GM19023 (cell line): ENCODE data around the gene TMEM183A.

Experiments
- ATAC-seq: cut with Tn5 transposase; IDR thresholded peaks from one replicate; pipeline ENCODE4 v1.9.1; 2021; ENCODE audit warnings: mild to moderate bottlenecking, moderate library complexity; ENCODE audit not compliant: unreplicated experiment

Gene TMEM183A

DNA sequence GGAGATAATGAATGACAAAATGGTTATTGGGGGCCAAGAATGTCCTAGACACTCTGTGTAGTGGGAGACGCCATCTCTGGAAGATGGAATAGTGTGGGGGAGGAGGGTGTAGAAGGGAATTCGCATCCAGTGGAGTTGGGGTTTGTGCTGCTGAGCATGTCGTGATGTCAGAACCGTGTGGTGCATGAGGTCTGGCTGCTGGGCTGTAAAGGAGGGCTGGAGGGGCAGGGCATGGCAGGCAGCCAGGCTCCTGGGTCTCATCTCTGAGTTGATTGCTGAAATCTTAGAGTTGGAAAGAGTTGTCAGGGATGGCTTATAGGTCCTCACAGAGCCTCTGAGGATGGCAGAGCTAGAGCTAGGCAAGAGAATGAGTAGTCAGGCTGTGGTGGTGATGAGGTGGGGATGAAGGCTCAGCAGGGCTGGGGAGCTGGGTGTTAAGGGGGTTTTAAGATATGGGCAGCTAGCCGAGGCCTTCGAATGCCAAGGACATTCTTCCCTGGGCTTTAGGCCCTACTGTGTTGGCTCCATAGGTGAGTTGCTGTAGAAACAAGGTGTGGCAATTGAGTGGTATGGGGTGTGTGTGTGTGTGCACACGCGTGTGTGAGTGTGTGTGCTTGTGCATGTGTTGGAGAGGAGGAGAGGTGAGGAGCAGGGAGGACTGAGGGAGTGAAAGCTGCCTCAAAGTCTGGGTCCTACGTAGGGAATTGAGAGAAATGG, 21.1 kb downstream of the TMEM183A start:
- no peak for ATAC-seq

DNA sequence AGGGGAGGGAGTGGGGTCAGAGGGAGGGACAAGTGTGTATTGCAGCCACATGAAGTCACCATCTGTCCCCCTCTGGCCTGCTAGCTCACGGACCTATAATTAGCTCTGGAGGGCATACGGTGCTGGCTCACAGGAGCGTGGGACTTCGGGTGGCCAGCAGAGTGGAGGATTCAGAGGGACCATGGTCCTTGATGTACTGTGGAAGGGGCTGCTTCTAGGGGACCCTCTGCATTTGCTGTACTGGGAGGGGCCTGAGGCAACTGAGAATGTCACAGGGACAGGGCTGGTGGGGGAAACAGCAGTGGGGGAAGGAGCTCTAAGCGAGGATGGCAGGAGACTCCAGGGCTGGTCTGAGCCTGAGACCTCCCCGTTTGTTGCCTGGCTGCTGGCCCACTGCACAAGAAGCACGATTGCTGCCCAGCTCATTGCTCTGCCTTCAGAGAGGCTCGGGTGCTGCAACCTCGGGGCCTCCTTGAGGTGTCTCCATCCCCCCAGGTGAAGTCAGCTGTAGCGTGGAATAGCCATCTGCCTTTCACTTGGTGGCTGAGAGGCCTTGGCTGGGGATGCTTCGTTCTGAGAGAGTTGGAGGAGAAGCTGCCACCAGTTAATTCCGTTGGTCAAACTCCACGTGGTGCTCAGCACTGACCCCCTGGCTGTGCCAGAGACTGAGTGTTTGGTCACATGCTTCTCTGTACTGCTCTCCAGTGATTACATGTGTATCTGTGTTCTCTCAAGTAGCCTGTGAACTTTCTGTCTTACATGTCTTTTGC, 21.8 kb downstream of the TMEM183A start:
- ATAC-seq: no peak

- ATAC-seq: no peak
Observed at GRCh38 chr1:203031467-203031866, 24.3 kb downstream of the TMEM183A start.

GRCh38 chr1:203033287-203033686, 26.1 kb downstream of the TMEM183A start:
- no peak for ATAC-seq

DNA sequence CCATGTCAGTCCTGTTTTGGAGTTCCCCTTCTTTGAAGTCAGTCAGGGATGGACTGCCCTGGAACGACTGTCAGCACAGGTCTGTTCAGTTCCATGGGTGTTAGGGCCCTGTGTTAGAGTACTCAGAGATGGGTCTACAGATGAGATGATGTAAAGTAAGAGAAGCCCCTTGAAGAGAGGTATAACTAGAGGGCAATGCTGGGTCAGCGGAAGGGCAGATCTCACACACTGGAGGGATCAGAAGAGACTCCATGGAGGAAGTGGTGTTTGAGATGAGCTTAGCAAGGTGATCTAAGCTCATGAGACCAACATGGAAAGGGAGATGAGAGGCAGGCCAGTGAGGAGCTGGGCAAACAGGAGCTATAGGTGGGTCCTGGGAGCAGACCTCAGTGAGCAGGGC, 26.7 kb downstream of the TMEM183A start:
- no peak for ATAC-seq

DNA sequence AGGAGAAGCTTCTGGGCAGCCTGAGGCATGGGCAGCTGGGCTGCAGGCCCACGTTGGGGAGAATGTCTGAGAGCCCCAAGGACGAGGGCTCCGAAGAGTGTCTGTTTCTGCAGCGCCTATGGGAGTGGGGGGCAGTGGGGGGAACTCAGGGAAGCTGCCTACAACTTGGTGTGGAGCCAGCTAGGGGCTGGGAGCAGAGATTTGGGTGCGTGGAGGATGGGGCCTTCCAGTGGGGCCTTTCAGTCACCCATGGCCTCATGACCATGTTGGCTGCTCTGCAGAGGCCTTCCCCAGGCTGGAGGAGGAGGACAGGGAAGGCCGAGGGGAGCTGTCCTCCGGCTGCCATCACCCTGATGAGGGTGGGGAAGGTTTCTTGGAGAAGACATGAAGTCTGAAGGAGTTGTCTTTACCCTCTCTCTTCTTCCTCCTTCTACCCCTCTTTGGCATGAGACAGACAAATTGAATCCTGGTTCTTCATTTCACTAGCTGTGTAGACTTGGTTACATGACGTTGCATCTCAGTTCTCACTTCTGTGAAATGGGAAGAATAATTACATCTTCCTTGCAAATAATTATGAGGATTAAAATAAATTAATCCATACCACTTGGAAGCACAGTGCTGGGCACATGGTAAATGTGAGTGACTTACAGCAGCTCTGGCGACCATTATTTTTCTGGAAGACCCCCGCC, 27.4 kb downstream of the TMEM183A start:
- no peak for ATAC-seq

DNA sequence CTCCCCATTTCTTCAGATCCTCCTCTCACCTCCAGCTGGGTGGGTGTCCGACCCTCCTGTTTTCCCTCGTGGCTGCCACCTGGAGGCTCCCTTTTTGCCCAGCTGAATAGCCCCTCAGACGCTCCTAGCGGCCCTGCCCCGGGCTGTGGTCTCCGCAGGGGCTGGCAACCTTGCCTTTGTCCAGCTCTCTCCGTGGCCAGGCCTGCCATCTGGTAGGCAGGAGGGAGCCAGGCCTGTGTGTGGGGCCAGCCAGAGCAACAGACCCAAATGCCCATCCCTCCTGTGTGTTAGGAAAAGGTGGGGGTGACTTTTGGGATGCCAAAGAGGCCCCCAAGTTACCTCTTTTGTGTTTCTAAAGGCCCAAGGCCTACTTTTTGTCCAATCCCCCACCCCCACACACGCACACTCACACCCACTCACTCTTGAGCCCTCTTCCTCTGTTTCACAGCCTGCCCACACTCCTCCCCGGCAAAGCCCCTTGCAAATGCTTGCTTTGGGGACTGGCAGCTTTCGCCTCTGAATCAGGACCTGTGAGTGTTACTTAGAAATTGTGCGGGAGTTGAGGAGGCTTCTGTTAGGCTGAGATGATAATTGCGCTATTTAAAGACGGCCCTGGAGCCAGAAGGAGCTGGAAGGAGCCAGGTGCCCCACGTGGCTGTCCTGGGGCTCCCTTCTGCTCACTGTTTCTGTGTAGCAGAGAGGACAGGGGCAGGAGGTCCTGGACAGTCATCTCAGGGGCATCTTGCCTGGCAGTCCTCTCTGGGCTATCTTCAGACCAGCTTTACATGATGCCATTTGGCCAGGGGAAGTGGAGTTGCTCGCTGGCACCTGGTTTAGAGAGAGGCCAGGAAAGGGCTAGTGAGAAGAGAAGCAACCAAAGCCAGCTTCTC, 28.2 kb downstream of the TMEM183A start:
- ATAC-seq: no peak

DNA sequence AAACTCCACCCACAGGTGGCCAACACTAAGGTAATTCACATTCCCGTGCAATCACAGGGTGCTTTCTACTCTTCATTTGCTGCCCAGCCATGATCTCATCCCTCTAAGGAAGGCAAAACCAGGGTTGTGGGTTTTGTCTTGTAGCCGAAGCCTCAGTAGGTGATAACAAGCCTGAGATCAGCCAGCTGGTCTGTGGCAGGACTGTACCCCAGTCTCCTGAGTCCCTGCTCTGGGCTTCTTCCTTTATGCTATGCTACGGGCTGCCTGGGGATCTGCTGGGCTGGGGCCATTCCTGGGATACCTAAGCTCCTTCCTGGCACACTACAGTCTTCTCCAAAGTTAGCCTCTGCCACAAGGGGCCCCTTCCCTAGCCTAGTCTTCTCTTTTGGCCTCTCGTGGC, 29.0 kb downstream of the TMEM183A start:
- no peak for ATAC-seq

DNA sequence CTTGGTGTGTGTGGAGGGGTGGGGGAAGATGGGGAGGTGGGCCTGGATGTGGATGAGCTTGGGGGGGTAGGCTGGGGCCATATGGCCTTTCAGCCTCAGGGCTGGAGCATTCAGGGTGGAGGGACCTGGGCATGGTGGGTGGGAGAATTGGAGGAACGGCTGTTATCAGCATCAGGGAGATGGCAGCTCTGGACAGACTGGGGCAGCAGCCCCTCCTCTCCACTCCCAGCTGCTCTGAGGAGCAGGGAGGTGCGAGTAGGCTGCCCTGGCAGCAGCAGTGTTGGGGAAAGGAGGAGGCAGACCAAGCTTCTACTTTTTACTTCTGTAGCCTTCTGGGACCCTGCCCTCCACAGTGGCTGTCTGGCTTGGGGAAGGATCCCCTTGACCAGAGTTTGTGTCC, 29.4 kb downstream of the TMEM183A start:
- no peak for ATAC-seq

DNA sequence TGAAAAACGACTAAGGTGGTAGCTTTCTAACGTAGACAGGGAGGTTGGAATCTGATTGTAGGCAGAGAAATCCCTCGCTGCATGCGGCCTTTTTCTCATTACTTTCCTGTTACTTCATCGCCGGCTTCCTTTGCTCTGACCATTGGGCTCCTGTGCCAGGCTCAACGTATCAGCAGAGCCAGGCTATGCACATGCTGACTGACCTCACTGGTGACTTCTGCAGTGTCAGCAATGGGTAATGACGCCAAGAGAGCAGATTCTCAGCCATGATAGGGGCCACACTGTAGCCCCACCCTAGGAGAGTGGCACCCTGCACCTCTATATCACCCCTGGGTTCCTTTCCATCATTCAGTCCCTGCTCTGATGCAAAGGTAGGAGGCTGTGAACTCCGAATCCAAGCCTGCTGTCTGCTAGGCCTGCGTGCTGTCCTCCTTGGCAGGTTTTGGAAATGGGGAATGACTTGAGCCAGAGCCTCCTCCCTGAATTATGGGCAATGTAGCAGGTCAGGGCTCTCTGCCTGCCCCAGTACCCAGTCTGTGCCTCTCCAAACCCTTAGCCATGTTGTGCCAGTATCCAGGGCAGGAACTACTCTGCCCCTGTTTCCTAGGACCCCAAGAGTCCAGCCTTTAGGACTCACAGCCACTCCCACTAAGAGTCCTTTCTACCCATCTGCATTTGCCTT, 30.5 kb downstream of the TMEM183A start:
- no peak for ATAC-seq

DNA sequence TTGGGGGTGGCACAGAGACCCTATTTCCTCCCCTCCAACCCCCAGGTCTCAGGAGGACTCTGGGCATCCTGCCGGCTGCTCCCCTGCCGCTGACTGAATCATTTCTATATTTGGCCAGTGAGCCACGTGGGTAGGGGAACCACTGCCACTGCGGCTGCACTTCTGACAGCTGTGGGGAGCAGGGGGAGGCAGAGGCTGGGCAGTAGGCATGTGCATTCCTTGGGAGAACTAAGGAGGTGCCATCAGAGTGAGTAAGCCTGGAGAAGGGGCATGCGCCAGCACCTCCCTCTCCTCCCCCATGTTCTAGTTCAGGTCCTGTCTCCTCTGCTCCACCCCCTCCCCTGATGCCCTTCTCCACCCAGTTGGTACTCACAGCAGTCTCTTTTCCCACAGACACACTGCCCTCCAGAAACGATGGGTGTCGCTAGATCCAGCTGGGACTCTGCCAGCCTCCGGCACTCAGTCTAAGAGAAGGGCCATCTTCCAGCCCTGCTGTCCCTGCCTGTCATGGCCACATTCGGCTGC, 31.1 kb downstream of the TMEM183A start:
- no peak for ATAC-seq

DNA sequence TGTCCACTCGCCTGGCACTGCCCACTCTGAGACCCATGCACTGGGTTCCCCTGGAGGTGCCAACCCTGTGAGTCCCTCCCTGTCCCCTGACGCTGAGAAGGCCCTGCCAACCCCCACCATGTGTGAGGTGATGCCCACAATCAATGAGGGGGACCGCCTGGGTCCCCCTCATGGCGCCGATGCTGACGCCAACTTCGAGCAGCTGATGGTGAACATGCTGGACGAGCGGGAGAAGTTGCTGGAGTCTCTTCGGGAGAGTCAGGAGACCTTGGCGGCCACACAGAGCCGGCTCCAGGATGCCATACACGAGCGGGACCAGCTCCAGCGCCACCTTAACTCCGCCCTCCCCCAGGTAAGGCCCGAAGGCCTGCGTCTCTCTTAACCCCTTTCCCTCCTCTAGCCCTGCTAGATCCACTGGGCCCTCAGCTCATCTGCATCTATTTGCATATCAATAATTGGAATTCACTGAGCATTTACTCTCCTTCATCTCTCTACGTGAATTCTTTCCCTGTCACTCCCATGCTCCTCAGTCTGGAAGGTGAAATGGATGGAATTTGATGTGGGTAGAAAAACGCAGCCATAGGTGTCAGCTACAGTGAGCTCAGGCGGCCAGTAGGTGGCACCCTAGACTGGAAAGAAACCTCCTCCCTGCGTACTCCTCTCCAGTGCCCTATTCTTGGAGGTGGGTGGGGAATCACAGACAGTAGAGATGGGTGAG, 31.9 kb downstream of the TMEM183A start:
- ATAC-seq: peak; percentile 55

DNA sequence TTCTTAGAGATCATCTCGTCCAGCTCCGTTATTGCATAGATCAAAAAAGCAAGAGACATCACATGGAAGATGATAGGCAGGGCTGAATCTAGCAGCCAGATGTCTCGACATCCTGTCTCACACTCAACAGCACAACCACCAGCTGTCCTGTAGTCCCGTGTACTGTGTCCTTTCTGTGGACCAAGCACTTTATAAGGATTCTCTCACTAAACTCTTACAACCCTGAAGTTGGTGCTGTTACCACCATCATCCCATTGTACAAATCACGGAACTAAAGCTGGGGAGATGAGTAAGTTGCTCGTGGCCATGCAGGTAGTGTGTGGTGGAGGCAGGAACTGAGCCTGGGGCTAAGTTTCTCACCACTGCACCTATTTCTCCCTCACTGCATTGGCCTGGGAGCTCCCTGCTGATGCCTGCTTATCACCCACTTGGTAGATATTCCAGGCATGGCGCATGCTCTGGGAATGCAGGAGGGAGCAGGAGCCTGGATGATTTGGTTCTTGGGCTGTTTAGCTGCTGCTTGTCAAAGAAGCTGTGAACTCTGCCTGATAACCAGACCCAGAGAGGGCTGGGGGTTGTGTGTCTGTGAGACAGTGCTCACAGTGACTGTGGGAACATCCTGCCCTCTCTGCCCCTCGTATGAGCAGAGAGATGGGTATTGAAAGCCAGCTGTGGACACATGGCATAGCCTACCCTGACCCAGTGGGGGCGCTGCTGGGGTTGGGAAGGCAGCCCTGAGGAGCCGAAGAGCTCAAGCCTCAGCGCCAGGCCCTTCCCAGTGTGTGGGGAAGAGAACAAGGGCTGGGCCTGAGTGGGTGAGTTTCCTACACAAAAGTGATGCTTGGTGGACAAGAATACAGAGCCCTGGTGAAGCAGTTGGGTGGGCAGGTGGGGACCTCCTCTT, 32.7 kb downstream of the TMEM183A start:
- ATAC-seq: no peak

DNA sequence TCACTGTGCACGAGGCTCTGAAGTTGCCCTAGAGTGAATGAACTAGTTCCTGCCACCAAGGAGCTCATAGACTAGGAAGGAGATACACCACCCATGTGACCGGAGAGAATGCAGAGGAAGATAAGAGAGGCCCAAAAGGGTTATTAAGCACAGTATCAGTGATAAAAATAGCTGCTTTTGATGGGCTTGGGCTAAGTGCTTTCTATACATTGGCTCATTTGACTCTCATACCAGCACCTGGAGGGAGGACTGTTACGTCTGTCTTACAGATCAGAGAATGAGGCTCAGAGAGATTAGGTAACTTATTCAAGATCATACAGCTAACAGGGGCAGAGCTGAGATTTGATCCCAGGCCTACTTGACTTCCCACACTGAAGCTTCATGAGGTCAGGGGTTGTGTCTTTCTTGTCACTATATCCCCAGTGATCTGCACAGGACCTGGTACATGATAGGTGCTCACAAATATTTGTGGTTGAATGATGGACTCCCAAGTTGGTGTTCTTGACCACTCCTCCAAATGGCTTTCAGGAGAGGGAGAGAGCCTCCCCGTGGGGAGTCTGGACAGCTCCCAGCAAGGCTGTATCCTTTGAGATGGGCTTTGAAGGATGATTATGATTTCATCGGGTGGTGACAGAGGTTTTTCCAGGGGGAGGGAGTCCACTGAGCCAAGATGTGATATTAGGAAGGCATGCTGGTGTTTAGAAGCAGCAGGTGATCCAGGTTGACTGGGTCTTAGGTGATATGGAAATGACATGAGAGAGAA, 33.5 kb downstream of the TMEM183A start:
- no peak for ATAC-seq

DNA sequence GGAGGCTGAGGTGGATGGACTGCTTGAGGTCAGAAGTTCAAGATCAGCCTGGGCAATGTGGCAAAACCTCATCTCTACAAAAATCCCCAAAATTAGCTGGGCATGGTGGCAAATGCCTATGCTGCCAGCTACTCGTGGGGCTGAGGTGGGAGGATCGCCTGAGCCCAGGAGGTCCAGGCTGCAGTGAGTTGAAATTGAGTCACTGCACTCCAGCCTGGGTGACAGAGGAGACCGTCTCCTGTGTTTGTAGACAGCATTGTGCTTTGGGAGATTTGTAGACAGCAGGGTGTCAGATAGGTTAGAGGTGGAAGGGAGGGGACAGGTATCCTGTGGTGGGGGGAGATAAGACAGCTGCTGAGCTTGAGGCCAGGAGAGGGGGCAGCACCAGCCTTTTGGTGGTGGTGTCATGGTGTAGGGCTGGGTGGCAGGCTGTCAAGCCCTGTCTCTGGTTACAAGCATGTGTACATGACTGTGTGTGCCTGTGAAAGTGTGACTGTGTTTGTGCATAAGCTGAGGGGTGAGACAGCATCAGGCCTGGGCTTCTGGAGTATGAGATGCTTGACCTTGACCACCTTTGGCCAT, 34.3 kb downstream of the TMEM183A start:
- ATAC-seq: no peak

GRCh38 chr1:203043830-203044545, 36.8 kb downstream of the TMEM183A start:
- ATAC-seq: no peak
